Measurements from ENCODE around the gene CASQ1.
A peak's percentile ranks its signal among the peaks of the same experiment; 100 is the strongest.

The CASQ1 gene

GRCh38 chr1:160205242-160206035 lies 15.1 kb downstream of the CASQ1 start, which contains the start of gene PEA15:
Gene PEA15, plus strand, starts transcription at chr1:160205384. Its CDS starts 6,161 bp downstream, at chr1:160211545.
- peak; percentile 58 for DNase-seq (ENCODE audit: low spot score)

GRCh38 chr1:160206036-160206389 lies 15.6 kb downstream of the CASQ1 start:
- DNase-seq (ENCODE audit: low spot score) = peak; percentile 46

- peak; percentile 45 for DNase-seq (ENCODE audit: low spot score)
Observed at GRCh38 chr1:160206421-160207117, 16.2 kb downstream of the CASQ1 start.

- DNase-seq (ENCODE audit: low spot score) = no peak
Observed at GRCh38 chr1:160207118-160207650, 16.8 kb downstream of the CASQ1 start.

- DNase-seq (ENCODE audit: low spot score) = no peak
Observed at GRCh38 chr1:160207771-160208556, 17.6 kb downstream of the CASQ1 start.

- DNase-seq (ENCODE audit: low spot score) = peak; percentile 31
Observed at GRCh38 chr1:160208557-160209320, 18.4 kb downstream of the CASQ1 start.

- peak; percentile 84 for DNase-seq (ENCODE audit: low spot score)
Observed at GRCh38 chr1:160209321-160210046, 19.1 kb downstream of the CASQ1 start.

- peak; percentile 25 for DNase-seq (ENCODE audit: low spot score)
Observed at GRCh38 chr1:160210561-160210960, 20.2 kb downstream of the CASQ1 start.

GRCh38 chr1:160211046-160211790 lies 20.8 kb downstream of the CASQ1 start:
- DNase-seq (ENCODE audit: low spot score) = peak; percentile 29

- no peak for DNase-seq (ENCODE audit: low spot score)
Observed at GRCh38 chr1:160214481-160215140, 24.2 kb downstream of the CASQ1 start.

- no peak for DNase-seq (ENCODE audit: low spot score)
Observed at GRCh38 chr1:160216301-160216700, 25.9 kb downstream of the CASQ1 start.

GRCh38 chr1:160217481-160218051 lies 27.2 kb downstream of the CASQ1 start:
- DNase-seq (ENCODE audit: low spot score) = peak; percentile 54

GRCh38 chr1:160219062-160219929 lies 28.9 kb downstream of the CASQ1 start:
- peak; percentile 94 for DNase-seq (ENCODE audit: low spot score)

GRCh38 chr1:160220301-160220700 lies 29.9 kb downstream of the CASQ1 start:
- no peak for DNase-seq (ENCODE audit: low spot score)

- no peak for DNase-seq (ENCODE audit: low spot score)
Observed at GRCh38 chr1:160221089-160221488, 30.7 kb downstream of the CASQ1 start.

GRCh38 chr1:160222546-160222945 lies 32.2 kb downstream of the CASQ1 start:
- DNase-seq (ENCODE audit: low spot score) = no peak

GRCh38 chr1:160224606-160225005 lies 34.2 kb downstream of the CASQ1 start:
- no peak for DNase-seq (ENCODE audit: low spot score)

- DNase-seq (ENCODE audit: low spot score) = no peak
Observed at GRCh38 chr1:160225345-160225744, 35.0 kb downstream of the CASQ1 start.
